Mesenchymal stem cell (in vitro differentiated cells and primary cell): Measurements from ENCODE around the gene OR9A4.

Source experiments
- DNase-seq: peaks from one replicate; pipeline ENCODE4 v3.0.0-alpha.2; 2013
- H2AFZ ChIP-seq: one replicate; pipeline ENCODE4 v1.6.1; 2013; ENCODE audit warnings: low read depth, mild to moderate bottlenecking, control low read depth, inconsistent platforms, low read length, moderate library complexity
- H2AK5ac ChIP-seq: 2 replicates; pipeline ENCODE4 v1.6.1; 2013; ENCODE audit warnings: low read length, moderate library complexity, mild to moderate bottlenecking, inconsistent platforms; ENCODE audit not compliant: severe bottlenecking
- H2BK120ac ChIP-seq: one replicate; pipeline ENCODE4 v1.6.1; 2013; ENCODE audit warnings: low read depth, mild to moderate bottlenecking, inconsistent platforms, low read length, moderate library complexity
- H2BK12ac ChIP-seq, 2 experiments: one replicate each; pipeline ENCODE4 v1.6.1; 2013; ENCODE audit warnings: inconsistent platforms in 2 of 2, low read length in 2 of 2, mild to moderate bottlenecking in 2 of 2, moderate library complexity in 2 of 2, control low read depth in 1 of 2
- H2BK15ac ChIP-seq: one replicate; pipeline ENCODE4 v1.6.1; 2013; ENCODE audit warnings: mild to moderate bottlenecking, low read depth, inconsistent platforms; ENCODE audit not compliant: poor library complexity, severe bottlenecking
- H2BK5ac ChIP-seq: 2 replicates; pipeline ENCODE4 v1.6.1; 2013; ENCODE audit warnings: low read depth, mild to moderate bottlenecking, low read length, control low read depth, inconsistent platforms; ENCODE audit not compliant: poor library complexity, severe bottlenecking
- H3K14ac ChIP-seq, 2 experiments: one replicate each; pipeline ENCODE4 v1.6.1; 2013; ENCODE audit warnings: inconsistent platforms in 2 of 2, low read length in 2 of 2, control low read depth in 1 of 2, mild to moderate bottlenecking in 1 of 2, moderate library complexity in 1 of 2
- H3K18ac ChIP-seq, 2 experiments: one replicate each; pipeline ENCODE4 v1.6.1; 2013; ENCODE audit warnings: inconsistent platforms in 2 of 2, low read length in 2 of 2, control low read depth in 1 of 2, low read depth in 1 of 2, mild to moderate bottlenecking in 1 of 2
- H3K23ac ChIP-seq, 2 experiments: one replicate each; pipeline ENCODE4 v1.6.1; 2013; ENCODE audit warnings: inconsistent platforms in 2 of 2, low read length in 2 of 2, mild to moderate bottlenecking in 2 of 2, moderate library complexity in 2 of 2, control low read depth in 1 of 2
- H3K27ac ChIP-seq: 2 replicates; pipeline ENCODE4 v1.5.1; 2013; ENCODE audit warnings: mild to moderate bottlenecking, moderate library complexity, low read length, control low read depth, inconsistent platforms; ENCODE audit not compliant: poor library complexity, severe bottlenecking
- H3K27me3 ChIP-seq, 2 experiments: 2 replicates each; pipeline versions ENCODE4 v1.6.1 to v1.7.0; 2013; ENCODE audit warnings: low read length in 2 of 2, mild to moderate bottlenecking in 2 of 2, moderate library complexity in 2 of 2, control low read depth in 1 of 2, inconsistent platforms in 1 of 2; ENCODE audit not compliant: control insufficient read depth in 1 of 2, insufficient read depth in 1 of 2
- H3K36me3 ChIP-seq, 2 experiments: 2 replicates each; pipeline versions ENCODE4 v1.6.1 to v1.7.0; 2013; ENCODE audit warnings: low read length in 2 of 2, control low read depth in 1 of 2, inconsistent platforms in 1 of 2, low read depth in 1 of 2, mild to moderate bottlenecking in 1 of 2; ENCODE audit not compliant: insufficient read depth in 2 of 2, control insufficient read depth in 1 of 2
- H3K4ac ChIP-seq, 2 experiments: one replicate each; pipeline ENCODE4 v1.6.1; 2013; ENCODE audit warnings: inconsistent platforms in 2 of 2, low read length in 2 of 2, mild to moderate bottlenecking in 2 of 2, moderate library complexity in 2 of 2, control low read depth in 1 of 2, low read depth in 1 of 2
- H3K4me1 ChIP-seq: 2 replicates; pipeline ENCODE4 v1.6.1; 2013; ENCODE audit warnings: low read depth, low read length, control low read depth; ENCODE audit not compliant: control insufficient read depth, insufficient read depth
- H3K4me2 ChIP-seq: 2 replicates; pipeline ENCODE4 v1.6.1; 2013; ENCODE audit warnings: low read length, mild to moderate bottlenecking, inconsistent platforms; ENCODE audit not compliant: poor library complexity, severe bottlenecking
- H3K4me3 ChIP-seq, 2 experiments: 2 replicates each; pipeline versions ENCODE4 v1.5.1 to v1.7.0; 2013; ENCODE audit warnings: low read length in 2 of 2, mild to moderate bottlenecking in 2 of 2, control low read depth in 1 of 2, low read depth in 1 of 2; ENCODE audit not compliant: insufficient read depth in 1 of 2
- H3K79me1 ChIP-seq: replicated peaks from 2 replicates; pipeline ENCODE4 v1.6.1; 2013; ENCODE audit warnings: mild to moderate bottlenecking, control low read depth, low read length, inconsistent platforms; ENCODE audit not compliant: poor library complexity, severe bottlenecking
- H3K9ac ChIP-seq: 2 replicates; pipeline ENCODE4 v1.7.0; 2013; ENCODE audit warnings: mild to moderate bottlenecking, low read length, moderate library complexity
- H3K9me3 ChIP-seq: 2 replicates; pipeline ENCODE4 v1.7.0; 2013; ENCODE audit warnings: mild to moderate bottlenecking, low read length; ENCODE audit not compliant: control insufficient read depth
- H4K8ac ChIP-seq: one replicate; pipeline ENCODE4 v1.6.1; 2013; ENCODE audit warnings: inconsistent platforms, mild to moderate bottlenecking, low read length, moderate library complexity
- H4K91ac ChIP-seq: one replicate; pipeline ENCODE4 v1.6.1; 2013; ENCODE audit warnings: mild to moderate bottlenecking, low read length, inconsistent platforms
- WGBS: methylation state at CpG from one replicate; pipeline ENCODE4 v1.1.7; 2013; ENCODE audit warnings: mixed read lengths; 5-methylcytosine and 5-hydroxymethylcytosine counted together

Gene OR9A4

GRCh38 chr7:141952461-141952860, 36.3 kb downstream of the OR9A4 start:
- no peaks in the 10 kb centered on the region for H3K79me1 ChIP-seq
- 100% methylated on average over 1 of the region's 1 CpG for WGBS
- H2BK15ac ChIP-seq, result no peak overlapping the region
- H3K27ac ChIP-seq, result no peak overlapping the region
- no peak overlapping the region for H3K14ac ChIP-seq
- H3K4me2 ChIP-seq, result no peak overlapping the region
- no peak overlapping the region for H3K4ac ChIP-seq
- H4K8ac ChIP-seq, result no peak overlapping the region
- H3K18ac ChIP-seq, result no peak overlapping the region
- no peak overlapping the region for H2AFZ ChIP-seq
- H3K36me3 ChIP-seq, result no peaks in the 10 kb centered on the region
- no peak overlapping the region for H2BK5ac ChIP-seq
- no peak overlapping the region for H2AK5ac ChIP-seq
- no peak overlapping the region for H3K23ac ChIP-seq
- no peaks in the 10 kb centered on the region for H3K9me3 ChIP-seq
- DNase-seq, result no peak
- no peak overlapping the region for H3K4me3 ChIP-seq
- H3K4me1 ChIP-seq, result no peaks in the 10 kb centered on the region
- H2BK120ac ChIP-seq, result no peak overlapping the region
- H3K27me3 ChIP-seq, result no peaks in the 10 kb centered on the region
- no peak overlapping the region for H3K9ac ChIP-seq
- H4K91ac ChIP-seq, result no peak overlapping the region
- H2BK12ac ChIP-seq, result no peak overlapping the region

GRCh38 chr7:141954334-141954733, 38.1 kb downstream of the OR9A4 start:
- no peak for DNase-seq
- Histone ChIP-seq H3K4me3 (no peak overlapping the region), H3K4me1 (no peaks in the 10 kb centered on the region), H3K4me2 (no peak overlapping the region), H3K36me3 (no peaks in the 10 kb centered on the region), H3K23ac (no peak overlapping the region), H3K27me3 (no peaks in the 10 kb centered on the region), H3K27ac (no peak overlapping the region), H3K9me3 (no peaks in the 10 kb centered on the region), H2AK5ac (no peak overlapping the region), H3K18ac (no peak overlapping the region), H3K14ac (no peak overlapping the region), H2BK120ac (no peak overlapping the region), H2BK15ac (no peak overlapping the region), H2AFZ (no peak overlapping the region), H4K91ac (no peak overlapping the region), H3K79me1 (no peaks in the 10 kb centered on the region), H2BK5ac (no peak overlapping the region), H3K4ac (no peak overlapping the region), H3K9ac (no peak overlapping the region), H4K8ac (no peak overlapping the region), H2BK12ac (no peak overlapping the region)
- 73% methylated on average over 1 of the region's 1 CpG for WGBS

- 56% methylated on average over 2 of the region's 3 CpGs for WGBS
- Histone ChIP-seq H3K4me2 (no peak overlapping the region), H3K14ac (no peak overlapping the region), H3K36me3 (no peaks in the 10 kb centered on the region), H3K4me3 (no peak overlapping the region), H3K9ac (no peak overlapping the region), H3K27ac (no peak overlapping the region), H3K9me3 (no peaks in the 10 kb centered on the region), H3K4me1 (no peaks in the 10 kb centered on the region), H2BK5ac (no peak overlapping the region), H2BK120ac (no peak overlapping the region), H3K27me3 (no peaks in the 10 kb centered on the region), H2AFZ (no peak overlapping the region), H3K79me1 (no peaks in the 10 kb centered on the region), H3K4ac (no peak overlapping the region), H2BK15ac (no peak overlapping the region), H3K18ac (no peak overlapping the region), H2BK12ac (no peak overlapping the region), H4K8ac (no peak overlapping the region), H4K91ac (no peak overlapping the region), H2AK5ac (no peak overlapping the region), H3K23ac (no peak overlapping the region)
- DNase-seq, result no peak
Measured at GRCh38 chr7:141956084-141956483, 39.9 kb downstream of the OR9A4 start.

- H3K9ac ChIP-seq, result no peak overlapping the region
- 91% methylated on average over 3 of the region's 3 CpGs for WGBS
- DNase-seq, result no peak
Measured at GRCh38 chr7:141960687-141961422, 44.7 kb downstream of the OR9A4 start.

More at GRCh38 chr7:141960687-141961422, 44.7 kb downstream of the OR9A4 start:
- no peak overlapping the region for H4K8ac ChIP-seq
- H3K14ac ChIP-seq, result no peak overlapping the region
- no peaks in the 10 kb centered on the region for H3K4me1 ChIP-seq
- no peak overlapping the region for H3K4me2 ChIP-seq
- H2BK5ac ChIP-seq, result no peak overlapping the region
- H3K27ac ChIP-seq, result no peak overlapping the region
- no peak overlapping the region for H2AFZ ChIP-seq
- H3K9me3 ChIP-seq, result no peaks in the 10 kb centered on the region
- H3K36me3 ChIP-seq, result no peaks in the 10 kb centered on the region
- H2AK5ac ChIP-seq, result no peak overlapping the region
- H3K18ac ChIP-seq, result no peak overlapping the region
- no peak overlapping the region for H4K91ac ChIP-seq
- H2BK120ac ChIP-seq, result no peak overlapping the region
- no peak overlapping the region for H3K4ac ChIP-seq
- no peak overlapping the region for H3K4me3 ChIP-seq
- no peak overlapping the region for H2BK15ac ChIP-seq
- no peak overlapping the region for H3K23ac ChIP-seq
- H3K79me1 ChIP-seq, result no peaks in the 10 kb centered on the region
- no peak overlapping the region for H2BK12ac ChIP-seq
- no peaks in the 10 kb centered on the region for H3K27me3 ChIP-seq
